Prostate gland (tissue), 2 donors: Measurements from ENCODE around the gene RRP1B.

Experiments used
- POLR2A ChIP-seq: fragments of 450-650 bp; IDR thresholded peaks from one replicate; pipeline ENCODE4 v1.6.1; 2016; ENCODE audit warnings: antibody characterized with exemption, mild to moderate bottlenecking
- POLR2AphosphoS5 ChIP-seq: sonication (generic); formaldehyde crosslinking; IDR thresholded peaks from one replicate; pipeline ENCODE4 v1.6.1; 2017; ENCODE audit warnings: antibody characterized with exemption
- TF ChIP-seq, protein P1 (sequence below), 4 experiments: fragments of 200-600 bp in 2 of 4; fragments of 450-650 bp in 2 of 4; sonication (generic) in 2 of 4; IDR thresholded peaks; 1 replicate in 3 of 4; 2 replicates in 1 of 4; pipeline ENCODE4 v1.5.1; 2016 to 2019; ENCODE audit warnings: antibody characterized with exemption in 4 of 4, mild to moderate bottlenecking in 2 of 4, moderate library complexity in 2 of 4

DNA sequence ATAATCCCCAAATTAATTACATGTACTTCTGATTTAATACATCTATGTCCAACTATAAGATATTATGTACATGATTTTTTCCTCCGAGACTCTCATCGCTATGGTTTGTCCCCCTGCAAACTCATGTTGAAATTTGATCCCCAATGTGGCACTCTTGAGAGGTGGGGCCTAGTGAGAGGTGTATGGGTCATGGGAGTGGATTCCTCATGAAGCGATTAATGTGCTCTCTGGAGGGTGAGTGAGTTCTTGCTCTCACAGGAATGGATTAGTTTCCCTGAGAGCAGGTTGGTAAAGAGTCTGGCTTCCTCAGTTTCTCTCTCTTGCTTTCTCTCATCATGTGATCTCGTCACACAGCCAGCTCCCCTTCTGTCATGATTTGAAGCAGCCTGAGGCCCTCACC, 16.2 kb upstream of the RRP1B start:
- TF ChIP-seq, protein P1, sequence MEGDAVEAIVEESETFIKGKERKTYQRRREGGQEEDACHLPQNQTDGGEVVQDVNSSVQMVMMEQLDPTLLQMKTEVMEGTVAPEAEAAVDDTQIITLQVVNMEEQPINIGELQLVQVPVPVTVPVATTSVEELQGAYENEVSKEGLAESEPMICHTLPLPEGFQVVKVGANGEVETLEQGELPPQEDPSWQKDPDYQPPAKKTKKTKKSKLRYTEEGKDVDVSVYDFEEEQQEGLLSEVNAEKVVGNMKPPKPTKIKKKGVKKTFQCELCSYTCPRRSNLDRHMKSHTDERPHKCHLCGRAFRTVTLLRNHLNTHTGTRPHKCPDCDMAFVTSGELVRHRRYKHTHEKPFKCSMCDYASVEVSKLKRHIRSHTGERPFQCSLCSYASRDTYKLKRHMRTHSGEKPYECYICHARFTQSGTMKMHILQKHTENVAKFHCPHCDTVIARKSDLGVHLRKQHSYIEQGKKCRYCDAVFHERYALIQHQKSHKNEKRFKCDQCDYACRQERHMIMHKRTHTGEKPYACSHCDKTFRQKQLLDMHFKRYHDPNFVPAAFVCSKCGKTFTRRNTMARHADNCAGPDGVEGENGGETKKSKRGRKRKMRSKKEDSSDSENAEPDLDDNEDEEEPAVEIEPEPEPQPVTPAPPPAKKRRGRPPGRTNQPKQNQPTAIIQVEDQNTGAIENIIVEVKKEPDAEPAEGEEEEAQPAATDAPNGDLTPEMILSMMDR (IDR thresholded peaks at IDR 0.05) = no peak
- TF ChIP-seq POLR2A (no peak), POLR2AphosphoS5 (no peak)
